Measurements from ENCODE around the gene HSPA14. TPM values are rescaled to one million over a fixed set of nuclear protein-coding genes. Genes with fewer than 3 reads are reported as not detected.
"Not testable (repeated sequence)": the region's sequence is repeated elsewhere in the genome, so short reads cannot be mapped to it uniquely, and the experiment has no call there.

The HSPA14 gene, protein sequence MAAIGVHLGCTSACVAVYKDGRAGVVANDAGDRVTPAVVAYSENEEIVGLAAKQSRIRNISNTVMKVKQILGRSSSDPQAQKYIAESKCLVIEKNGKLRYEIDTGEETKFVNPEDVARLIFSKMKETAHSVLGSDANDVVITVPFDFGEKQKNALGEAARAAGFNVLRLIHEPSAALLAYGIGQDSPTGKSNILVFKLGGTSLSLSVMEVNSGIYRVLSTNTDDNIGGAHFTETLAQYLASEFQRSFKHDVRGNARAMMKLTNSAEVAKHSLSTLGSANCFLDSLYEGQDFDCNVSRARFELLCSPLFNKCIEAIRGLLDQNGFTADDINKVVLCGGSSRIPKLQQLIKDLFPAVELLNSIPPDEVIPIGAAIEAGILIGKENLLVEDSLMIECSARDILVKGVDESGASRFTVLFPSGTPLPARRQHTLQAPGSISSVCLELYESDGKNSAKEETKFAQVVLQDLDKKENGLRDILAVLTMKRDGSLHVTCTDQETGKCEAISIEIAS
- total RNA-seq (2014; rRNA removed; shearing (Covaris generic)) = 32.3 and 33.0 TPM in 2 replicates
- polyA plus RNA-seq (2015; cell fraction: cytosol; rRNA removed) = 23.3 and 24.9 TPM in 2 replicates
- 25.4 and 29.6 TPM in 2 replicates for polyA plus RNA-seq (2015; cell fraction: nucleus; rRNA removed)

DNA sequence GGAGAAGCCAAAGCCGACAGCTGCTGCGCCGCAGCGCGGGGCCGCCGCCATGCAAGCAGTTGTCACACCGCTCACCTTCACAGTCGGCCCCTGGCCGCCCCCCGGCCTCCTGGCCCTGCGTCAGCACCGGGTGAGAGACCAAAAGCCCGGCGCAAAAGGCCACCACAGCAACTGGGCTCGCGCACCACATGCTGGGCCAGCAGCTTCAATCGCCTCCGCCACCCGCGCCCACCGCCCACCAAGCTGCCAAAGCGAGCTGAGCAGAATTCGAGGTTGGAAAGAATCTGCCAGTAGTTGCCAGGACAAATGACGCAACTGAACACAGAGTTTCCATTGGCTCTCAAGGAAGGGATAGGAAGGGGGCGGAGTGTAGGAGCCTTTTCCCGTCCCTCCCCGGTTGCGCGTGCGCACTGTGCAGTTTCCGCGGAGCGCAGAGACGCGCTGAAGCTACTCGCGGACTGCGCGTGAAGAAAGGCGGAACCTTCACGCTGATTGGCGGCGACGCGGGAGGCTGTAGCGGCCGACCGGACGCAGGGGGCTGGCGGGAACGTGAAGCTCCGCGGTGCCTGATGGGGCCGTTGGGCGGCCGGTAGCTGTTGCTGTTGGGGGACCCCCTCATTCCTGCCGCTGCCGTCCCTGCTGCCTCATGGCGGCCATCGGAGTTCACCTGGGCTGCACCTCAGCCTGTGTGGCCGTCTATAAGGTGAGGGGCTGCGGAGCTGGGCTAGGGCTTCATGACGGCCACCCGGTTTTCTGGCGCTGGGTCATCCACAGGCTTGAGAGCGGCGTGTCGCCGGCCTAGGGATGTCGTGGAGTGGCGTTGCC lies at the start of gene HSPA14, which contains the start of the genes CDNF and MSANTD7:
Gene HSPA14, plus strand, starts transcription at position 550 of the 825 bp plus-strand sequence. Its CDS starts 97 bp downstream, at position 647.
Gene CDNF, minus strand, starts transcription at position 281 of the 825 bp plus-strand sequence. Its CDS starts 91 bp downstream, at position 190.
Gene MSANTD7, plus strand, starts transcription at position 550 of the 825 bp plus-strand sequence. CDS start 3,979 bp downstream, outside the sequence.
- peak; percentile 98 for DNase-seq (ENCODE audit: low read depth)

- no peak for DNase-seq (ENCODE audit: low read depth)
Measured at GRCh38 chr10:14798636-14799035, 39.5 kb upstream of the HSPA14 start.

- DNase-seq (ENCODE audit: low read depth) = no peak
Measured at GRCh38 chr10:14800397-14800796, 37.7 kb upstream of the HSPA14 start.

DNA sequence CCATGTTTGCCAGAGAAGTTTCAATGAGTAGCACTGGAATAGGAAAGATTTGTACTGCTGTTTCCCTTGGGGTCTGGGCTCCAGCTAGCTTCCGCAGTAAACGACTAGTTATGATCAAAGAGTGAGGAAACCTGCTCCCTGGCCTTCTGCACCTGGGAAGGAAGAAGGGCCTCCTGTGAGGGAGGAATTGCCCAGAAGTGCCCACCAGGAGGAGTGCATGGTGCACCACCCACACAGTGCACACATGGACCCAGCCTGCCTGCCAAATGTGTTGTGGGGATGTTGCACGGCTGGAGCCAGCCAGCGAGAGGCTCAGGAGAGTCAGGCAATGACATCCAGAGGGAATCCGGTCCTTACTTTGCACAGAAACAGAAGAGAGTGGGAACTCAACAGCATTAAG lies 36.4 kb upstream of the HSPA14 start:
- DNase-seq (ENCODE audit: low read depth) = no peak

GRCh38 chr10:14803827-14804226 lies 34.3 kb upstream of the HSPA14 start:
- no peak for DNase-seq (ENCODE audit: low read depth)

GRCh38 chr10:14806318-14806717 lies 31.8 kb upstream of the HSPA14 start:
- no peak for DNase-seq (ENCODE audit: low read depth)

DNA sequence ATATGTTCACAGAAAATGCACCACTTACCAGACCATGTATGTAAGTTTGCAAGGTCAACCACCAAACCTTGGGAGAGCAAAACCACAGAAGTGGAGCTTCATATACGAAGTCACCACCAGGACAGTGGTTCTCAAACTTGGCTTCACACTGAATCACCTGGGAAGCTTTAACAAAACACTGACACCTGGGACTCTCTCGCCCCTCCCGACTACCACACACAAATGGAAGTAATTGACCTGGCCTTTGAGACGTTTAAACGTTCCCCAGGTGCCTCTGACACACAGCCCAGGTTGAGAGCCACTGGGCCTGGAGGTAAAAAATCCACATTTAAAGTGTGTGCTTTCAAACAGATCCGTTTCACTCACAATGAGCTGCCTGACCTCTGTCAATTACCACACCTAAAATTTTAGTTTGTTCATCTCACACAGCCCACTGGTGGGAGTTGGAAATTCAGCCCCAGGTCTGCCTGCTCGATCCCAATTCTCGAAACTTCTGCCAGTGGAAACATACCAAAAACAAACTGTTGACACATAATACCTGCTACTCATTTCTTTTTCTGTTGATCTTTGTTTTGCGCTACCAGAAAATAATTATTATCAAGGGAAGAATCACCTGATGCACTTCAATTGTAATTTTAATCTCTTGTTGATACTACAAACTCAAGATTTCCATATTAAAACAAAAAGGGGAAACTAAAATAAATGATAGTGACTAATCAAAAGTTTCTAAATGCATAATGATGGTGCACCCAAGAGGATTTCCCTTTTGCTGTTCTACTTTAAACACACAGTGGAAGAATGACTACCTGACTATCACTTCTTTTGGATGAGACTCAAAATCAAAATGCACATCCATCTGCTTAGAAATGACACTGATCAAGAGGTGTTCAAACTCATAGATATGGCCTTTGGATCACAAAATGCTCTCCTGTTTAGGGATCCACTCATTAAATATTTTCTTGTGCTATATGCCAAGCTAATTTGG lies 26.8 kb upstream of the HSPA14 start:
- DNase-seq (ENCODE audit: low read depth) = no peak

- DNase-seq (ENCODE audit: low read depth) = peak; percentile 50
Measured at GRCh38 chr10:14812271-14812670, 25.8 kb upstream of the HSPA14 start.

DNA sequence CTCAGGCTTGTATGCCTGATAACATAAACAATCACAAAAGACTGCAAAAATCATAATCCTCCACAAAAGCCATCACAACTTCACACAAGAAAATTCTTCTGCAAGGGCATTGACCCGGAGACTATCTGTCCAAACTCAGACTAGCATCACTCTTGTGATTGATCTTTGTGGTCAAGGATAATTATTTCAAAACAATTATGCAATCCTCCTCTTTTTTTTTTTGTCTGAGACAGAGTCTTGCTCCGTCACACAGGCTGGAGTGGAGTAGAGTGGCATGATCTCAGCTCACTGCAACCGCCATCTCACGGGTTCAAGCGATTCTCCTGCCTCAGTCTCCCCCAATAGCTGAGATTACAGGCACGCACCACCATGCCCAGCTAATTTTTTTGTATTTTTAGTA lies 22.4 kb upstream of the HSPA14 start:
- DNase-seq (ENCODE audit: low read depth) = no peak

- not testable (repeated sequence) for DNase-seq (ENCODE audit: low read depth)
Measured at GRCh38 chr10:14816717-14817116, 21.4 kb upstream of the HSPA14 start.

- DNase-seq (ENCODE audit: low read depth) = peak; percentile 92
Measured at GRCh38 chr10:14820010-14820774, 17.9 kb upstream of the HSPA14 start.

- DNase-seq (ENCODE audit: low read depth) = no peak
Measured at GRCh38 chr10:14820775-14821154, 17.3 kb upstream of the HSPA14 start.

DNA sequence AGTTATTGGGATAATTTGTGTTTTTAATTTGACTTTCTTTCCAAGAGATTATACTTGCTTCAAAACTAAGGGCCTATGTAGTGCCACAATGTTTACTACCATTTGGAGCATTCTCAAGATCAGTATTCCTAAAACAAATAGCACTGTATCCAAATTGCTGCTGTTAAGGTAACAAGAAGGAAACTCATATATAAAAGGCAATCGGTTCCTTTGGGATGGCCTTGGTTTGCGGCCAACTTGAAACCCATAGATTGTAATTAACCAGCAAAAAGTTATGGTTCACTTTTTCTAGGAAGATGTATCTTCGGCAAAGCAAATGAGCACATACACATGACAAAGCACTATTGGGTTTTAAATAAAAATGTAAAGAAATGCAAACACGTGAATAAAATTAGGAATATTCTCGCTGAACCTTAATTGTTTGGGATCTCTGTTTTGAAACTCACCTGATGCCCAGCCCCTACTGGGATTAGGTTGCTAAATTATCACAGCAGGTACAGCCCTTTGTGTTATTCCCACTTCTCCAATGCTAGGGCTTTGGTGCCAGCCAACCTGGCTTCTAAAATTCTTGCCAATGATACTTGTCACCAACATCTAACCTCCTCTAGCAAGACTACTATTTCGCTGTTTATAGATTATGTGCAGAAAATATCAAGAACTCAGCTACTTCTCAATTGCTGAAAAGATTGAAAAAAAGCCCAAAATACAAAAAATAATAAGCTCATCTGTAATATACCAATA lies 16.3 kb upstream of the HSPA14 start:
- no peak for DNase-seq (ENCODE audit: low read depth)

GRCh38 chr10:14822879-14823755 lies 15.0 kb upstream of the HSPA14 start:
- DNase-seq (ENCODE audit: low read depth) = no peak

DNA sequence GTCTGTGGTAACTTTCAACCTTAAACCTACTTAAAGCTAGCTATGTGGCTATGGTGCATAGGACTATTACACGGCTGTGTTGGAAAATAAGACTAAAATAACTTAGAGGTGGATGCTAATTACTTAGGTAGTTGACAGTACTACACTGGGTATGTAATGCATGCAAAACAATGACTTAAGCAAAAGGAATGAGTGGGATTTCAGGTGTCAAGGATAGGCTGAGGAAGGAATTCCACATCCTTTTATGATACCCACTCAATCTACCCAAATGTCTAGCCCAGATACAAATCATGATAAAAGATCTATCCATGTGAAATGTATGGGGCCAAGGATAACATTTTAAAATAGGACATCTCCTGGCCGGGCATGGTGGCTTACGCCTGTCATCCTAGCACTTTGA lies 14.1 kb upstream of the HSPA14 start:
- DNase-seq (ENCODE audit: low read depth) = no peak

- no peak for DNase-seq (ENCODE audit: low read depth)
Measured at GRCh38 chr10:14826076-14826829, 11.9 kb upstream of the HSPA14 start.

GRCh38 chr10:14833106-14833505 lies 5.0 kb upstream of the HSPA14 start:
- DNase-seq (ENCODE audit: low read depth) = no peak
